Measurements from ENCODE around the gene MAS1.
A peak's percentile ranks its signal among the peaks of the same experiment; 100 is the strongest.
"Not testable (repeated sequence)": the region's sequence is repeated elsewhere in the genome, so short reads cannot be mapped to it uniquely, and the experiment has no call there.

Gene MAS1

GRCh38 chr6:159919011-159919511, 28.3 kb downstream of the MAS1 start:
- DNase-seq (ENCODE audit: low spot score): no peak

- DNase-seq (ENCODE audit: low spot score): no peak
Measured at GRCh38 chr6:159919800-159920199, 29.0 kb downstream of the MAS1 start.

DNA sequence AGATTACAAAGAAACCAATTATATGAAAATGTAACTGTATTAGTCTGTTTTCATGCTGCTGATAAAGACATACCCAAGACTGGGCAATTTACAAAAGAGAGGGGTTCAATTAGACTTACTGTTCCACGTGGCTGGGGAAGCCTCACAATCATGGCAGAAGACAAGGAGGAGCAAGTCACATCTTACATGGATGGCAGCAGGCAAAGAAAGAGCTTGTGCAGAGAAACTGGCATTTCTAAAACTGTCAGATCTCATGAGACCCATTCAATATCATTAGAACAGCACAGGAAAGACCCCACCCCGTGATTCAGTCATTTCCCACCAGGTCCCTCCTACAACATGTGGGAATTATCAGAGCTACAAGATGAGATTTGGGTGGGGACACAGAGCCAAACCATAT, 33.4 kb downstream of the MAS1 start:
- not testable (repeated sequence) for DNase-seq (ENCODE audit: low spot score)

- no peak for DNase-seq (ENCODE audit: low spot score)
Measured at GRCh38 chr6:159926542-159927203, 35.9 kb downstream of the MAS1 start.

DNA sequence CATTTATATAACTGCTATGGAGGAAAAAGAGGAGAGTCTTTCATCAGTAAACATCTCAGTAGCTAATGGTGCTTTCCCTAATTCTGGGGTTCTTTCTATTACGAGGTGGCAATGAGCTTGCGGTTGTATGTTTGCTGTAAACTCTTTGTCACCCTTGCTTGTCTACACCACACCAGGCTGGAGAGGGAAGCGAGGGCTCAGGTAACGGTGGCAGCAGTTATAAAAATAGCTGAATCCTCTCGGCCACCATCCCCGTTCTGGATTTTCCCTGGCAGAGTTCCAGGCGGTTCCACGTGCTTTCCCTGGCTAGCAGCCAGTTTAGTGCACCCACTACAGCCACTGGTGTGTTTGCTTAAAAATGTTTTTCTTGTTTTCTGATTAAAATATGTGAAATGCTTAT, 39.0 kb downstream of the MAS1 start:
- peak; percentile 43 for DNase-seq (ENCODE audit: low spot score)

DNA sequence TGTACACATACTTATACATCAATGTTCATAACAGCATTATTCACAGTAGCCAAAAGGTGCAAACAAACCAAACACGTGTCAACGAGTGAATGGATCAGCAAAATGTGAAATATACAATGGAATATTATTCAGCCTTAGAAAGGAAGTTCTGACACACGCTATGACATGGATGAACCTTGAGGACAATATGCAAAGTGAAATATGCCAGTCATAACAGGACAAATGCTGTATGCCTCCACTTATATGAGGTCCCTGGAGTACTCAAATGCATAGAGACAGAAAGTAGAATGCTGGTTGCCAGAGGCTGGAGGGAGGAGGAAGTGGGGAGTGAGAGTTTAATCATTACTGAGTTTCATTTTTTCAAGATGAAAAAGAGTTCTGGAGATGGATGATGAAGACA, 40.3 kb downstream of the MAS1 start:
- peak; percentile 92 for DNase-seq (ENCODE audit: low spot score)

- DNase-seq (ENCODE audit: low spot score): no peak
Measured at GRCh38 chr6:159931846-159932245, 41.1 kb downstream of the MAS1 start.

GRCh38 chr6:159933077-159933476, 42.3 kb downstream of the MAS1 start:
- no peak for DNase-seq (ENCODE audit: low spot score)

DNA sequence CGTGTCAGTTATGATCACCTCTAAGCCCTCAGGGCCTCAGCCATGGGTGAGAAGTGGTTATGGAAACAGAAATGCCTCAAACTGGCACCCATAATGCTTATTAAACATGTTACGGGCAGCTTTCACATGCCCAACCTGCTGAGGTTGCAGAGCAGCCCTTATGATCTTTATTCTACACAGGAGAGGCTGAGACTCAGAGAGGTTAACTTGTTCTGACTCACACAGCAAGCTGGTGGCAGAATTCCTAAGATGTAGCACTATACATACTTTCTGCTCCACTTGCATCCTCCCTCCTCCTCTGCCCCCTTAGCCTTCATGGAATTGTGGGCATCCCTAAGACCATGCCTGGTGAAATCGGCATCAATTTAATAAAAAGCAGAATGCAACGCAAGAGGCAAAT, 43.4 kb downstream of the MAS1 start:
- DNase-seq (ENCODE audit: low spot score): no peak

DNA sequence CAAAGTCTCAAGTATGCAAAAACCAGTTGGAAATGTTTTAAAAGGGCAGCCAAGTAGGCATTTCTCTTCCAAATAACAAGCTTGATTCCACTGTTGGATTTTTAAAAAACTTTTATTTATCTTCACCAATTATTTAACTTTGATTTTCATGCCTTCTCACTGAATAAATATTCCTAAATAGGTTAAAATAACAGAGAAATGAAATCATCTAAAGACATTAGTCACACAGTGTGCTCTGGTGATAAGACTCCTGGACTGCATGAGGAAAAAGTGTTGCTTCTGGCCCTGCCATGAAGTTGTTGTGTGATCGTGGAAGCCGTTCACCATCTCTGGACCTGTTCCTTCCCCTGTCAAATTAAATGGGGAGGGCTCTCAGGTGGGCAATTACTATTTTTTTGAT, 44.3 kb downstream of the MAS1 start:
- DNase-seq (ENCODE audit: low spot score): no peak

DNA sequence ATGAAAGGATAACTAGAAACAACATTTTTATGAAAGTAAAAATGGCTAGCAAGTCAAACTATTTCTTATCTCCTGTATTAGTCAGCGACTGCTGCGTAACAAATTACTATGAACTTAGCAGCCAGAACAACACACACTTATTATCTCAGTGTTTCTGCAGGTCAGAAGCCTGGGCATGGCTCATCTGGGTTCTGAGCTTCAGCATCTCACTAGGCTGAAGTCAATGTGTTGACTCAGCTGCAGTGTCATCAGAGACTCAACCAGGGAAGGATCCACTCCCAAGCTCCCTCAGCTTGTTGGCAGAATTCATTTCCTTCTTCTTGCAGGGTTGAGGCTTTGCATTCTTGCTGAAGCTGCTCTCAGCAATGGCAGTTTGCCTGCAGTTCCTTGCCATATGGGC, 44.8 kb downstream of the MAS1 start:
- DNase-seq (ENCODE audit: low spot score): no peak

DNA sequence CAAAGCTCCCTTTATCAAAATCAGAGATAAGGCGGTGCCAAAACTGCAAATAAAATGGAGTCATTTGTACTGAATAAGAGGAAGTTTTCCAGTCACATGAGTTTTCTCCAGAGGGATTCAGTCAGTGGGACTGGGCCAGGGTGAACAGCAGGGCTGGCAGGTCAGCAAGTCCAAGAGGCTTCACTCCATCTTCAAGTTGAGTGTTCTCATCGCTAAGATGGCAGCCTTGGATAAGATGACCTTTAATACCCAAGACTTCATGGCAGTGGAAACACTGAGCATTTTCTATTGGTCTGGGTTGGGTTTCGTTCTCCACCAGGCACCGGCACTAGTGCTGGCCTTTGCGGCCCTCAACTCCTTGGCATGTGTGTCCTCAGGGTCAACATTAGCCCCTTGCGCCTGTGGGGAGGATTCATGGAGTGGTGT, 48.8 kb downstream of the MAS1 start:
- DNase-seq (ENCODE audit: low spot score): no peak
